K562 treated with DMSO at 1 percent for 48 hours (cell line): Measurements from ENCODE around the gene IMP4. TPM values are rescaled to one million over a fixed set of nuclear protein-coding genes. Genes with fewer than 3 reads are reported as not detected.

ENCODE experiments used
- total RNA-seq: library from RNA; unstranded; fragments of 300-600 nt; gene quantifications from 2 replicates; pipeline ENCODE4 v1.2.3, GENCODE V29; 2022; ENCODE audit warnings: low replicate concordance; ENCODE audit errors: extremely low read depth

Gene IMP4, protein sequence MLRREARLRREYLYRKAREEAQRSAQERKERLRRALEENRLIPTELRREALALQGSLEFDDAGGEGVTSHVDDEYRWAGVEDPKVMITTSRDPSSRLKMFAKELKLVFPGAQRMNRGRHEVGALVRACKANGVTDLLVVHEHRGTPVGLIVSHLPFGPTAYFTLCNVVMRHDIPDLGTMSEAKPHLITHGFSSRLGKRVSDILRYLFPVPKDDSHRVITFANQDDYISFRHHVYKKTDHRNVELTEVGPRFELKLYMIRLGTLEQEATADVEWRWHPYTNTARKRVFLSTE
- total RNA-seq, result not detected in 2 replicates

GRCh38 chr2:130342533-130343275 lies at the start of gene IMP4:
IMP4 (plus strand) TSS chr2:130342897; CDS start chr2:130342933, 36 bp downstream.

GRCh38 chr2:130355578-130356431 lies 13.1 kb downstream of the IMP4 start, which contains the start of gene PTPN18:
PTPN18 (plus strand) TSS chr2:130356056; CDS start chr2:130356108, 52 bp downstream.

Other genes with a start within 250 kb of the IMP4 start
- not detected in 2 replicates for gene POTEF, start 213.7 kb upstream of the IMP4 start, total RNA-seq
- not detected in 2 replicates for gene CCDC74B, start 197.8 kb upstream of the IMP4 start, total RNA-seq
- not detected in 2 replicates for gene SMPD4, start 161.3 kb upstream of the IMP4 start, total RNA-seq
- not detected in 2 replicates for gene MZT2B, start 160.6 kb upstream of the IMP4 start, total RNA-seq
- gene TUBA3E, start 144.5 kb upstream of the IMP4 start, total RNA-seq, result not detected in 2 replicates
- gene PTPN18, start 13.2 kb downstream of the IMP4 start, total RNA-seq, result not detected in 2 replicates
- gene POTEI, start 166.4 kb downstream of the IMP4 start, total RNA-seq, result not detected in 2 replicates
- gene CFC1B, start 178.3 kb downstream of the IMP4 start, total RNA-seq, result not detected in 2 replicates